ENCODE measurements around the gene MGME1. TPM values are rescaled to one million over a fixed set of nuclear protein-coding genes. Genes with fewer than 3 reads are reported as not detected.
A peak's percentile ranks its signal among the peaks of the same experiment; 100 is the strongest.

The MGME1 gene
- total and polyA plus RNA-seq, 8 donors = 13.3 to 41.4 (median 35.4) TPM

DNA sequence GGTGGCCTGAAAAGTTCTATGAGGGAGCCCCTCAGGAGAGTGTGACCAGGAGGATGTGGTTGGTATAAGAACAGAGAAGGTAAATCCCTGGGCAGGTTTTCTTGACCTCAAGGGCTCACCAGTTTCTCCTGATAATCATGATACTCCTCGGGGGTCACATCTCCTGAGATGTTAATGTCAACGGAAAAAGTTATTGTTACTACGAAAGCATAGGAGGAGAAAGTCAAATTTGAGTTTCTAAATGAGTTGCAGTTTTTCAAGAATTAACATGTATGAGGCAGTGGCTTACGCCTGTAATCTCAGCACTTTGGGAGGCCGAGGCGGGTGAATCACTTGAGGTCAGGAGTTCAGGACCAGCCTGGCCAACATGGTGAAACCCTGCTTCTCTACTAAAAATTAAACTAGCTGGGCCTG is 23.4 kb downstream of the MGME1 start:
- no peak overlapping the region for H3K4me3 ChIP-seq
- H3K4me1 ChIP-seq = peaks cover 0 to 9% of the 10 kb centered on the region in 2 donors
- intact Hi-C loops (cut with DNase I) = no loop called here
- TF ChIP-seq, protein P1, sequence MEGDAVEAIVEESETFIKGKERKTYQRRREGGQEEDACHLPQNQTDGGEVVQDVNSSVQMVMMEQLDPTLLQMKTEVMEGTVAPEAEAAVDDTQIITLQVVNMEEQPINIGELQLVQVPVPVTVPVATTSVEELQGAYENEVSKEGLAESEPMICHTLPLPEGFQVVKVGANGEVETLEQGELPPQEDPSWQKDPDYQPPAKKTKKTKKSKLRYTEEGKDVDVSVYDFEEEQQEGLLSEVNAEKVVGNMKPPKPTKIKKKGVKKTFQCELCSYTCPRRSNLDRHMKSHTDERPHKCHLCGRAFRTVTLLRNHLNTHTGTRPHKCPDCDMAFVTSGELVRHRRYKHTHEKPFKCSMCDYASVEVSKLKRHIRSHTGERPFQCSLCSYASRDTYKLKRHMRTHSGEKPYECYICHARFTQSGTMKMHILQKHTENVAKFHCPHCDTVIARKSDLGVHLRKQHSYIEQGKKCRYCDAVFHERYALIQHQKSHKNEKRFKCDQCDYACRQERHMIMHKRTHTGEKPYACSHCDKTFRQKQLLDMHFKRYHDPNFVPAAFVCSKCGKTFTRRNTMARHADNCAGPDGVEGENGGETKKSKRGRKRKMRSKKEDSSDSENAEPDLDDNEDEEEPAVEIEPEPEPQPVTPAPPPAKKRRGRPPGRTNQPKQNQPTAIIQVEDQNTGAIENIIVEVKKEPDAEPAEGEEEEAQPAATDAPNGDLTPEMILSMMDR (IDR thresholded peaks at IDR 0.05) = no peak
- ATAC-seq (no peak), DNase-seq (no peak)
- no peaks in the 10 kb centered on the region for H3K9me3 ChIP-seq
- no peaks in the 10 kb centered on the region for H3K27me3 ChIP-seq
- H3K27ac ChIP-seq = no peak overlapping the region
- H3K36me3 ChIP-seq = peaks cover 0 to 36% of the 10 kb centered on the region in 2 donors

GRCh38 chr20:17992847-17993513 is 24.2 kb downstream of the MGME1 start:
- no peak overlapping the region for H3K4me3 ChIP-seq
- H3K36me3 ChIP-seq = peaks cover 0 to 35% of the 10 kb centered on the region in 2 donors
- intact Hi-C loops (cut with DNase I) = no loop called here
- DNase-seq (no peak), ATAC-seq (peak; percentile 48)
- no peaks in the 10 kb centered on the region for H3K27me3 ChIP-seq
- peaks cover 0 to 9% of the 10 kb centered on the region in 2 donors for H3K4me1 ChIP-seq
- TF ChIP-seq, protein P1 (IDR thresholded peaks at IDR 0.05) = no peak
- no peaks in the 10 kb centered on the region for H3K9me3 ChIP-seq
- no peak overlapping the region for H3K27ac ChIP-seq

DNA sequence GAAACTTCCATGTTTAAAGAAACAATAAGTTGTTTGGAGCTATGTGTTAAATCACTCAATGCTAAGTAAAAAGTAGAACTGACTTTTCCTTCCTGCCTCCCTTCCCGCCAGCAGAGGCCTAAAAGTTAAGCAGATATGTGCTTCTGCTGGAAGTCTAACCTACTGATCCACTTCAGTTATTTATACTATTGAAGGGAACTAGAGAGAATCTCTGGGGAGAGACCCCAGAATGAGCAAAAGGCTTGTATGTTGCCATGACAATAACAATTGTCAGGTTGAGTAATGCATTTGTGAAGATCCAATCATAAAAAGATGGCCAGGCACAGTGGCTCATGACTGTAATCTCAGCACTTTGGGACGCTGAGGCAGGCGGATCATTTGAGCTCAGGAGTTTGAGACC is 24.7 kb downstream of the MGME1 start:
- Histone ChIP-seq H3K9me3 (no peaks in the 10 kb centered on the region), H3K4me1 (peaks cover 0 to 9% of the 10 kb centered on the region in 2 donors), H3K27ac (no peak overlapping the region), H3K27me3 (no peaks in the 10 kb centered on the region), H3K4me3 (no peak overlapping the region), H3K36me3 (peaks cover 0 to 29% of the 10 kb centered on the region in 2 donors)
- TF ChIP-seq, protein P1 (IDR thresholded peaks at IDR 0.05) = no peak
- no peak for ATAC-seq
- DNase-seq = no peak
- intact Hi-C loops (cut with DNase I) = no loop called here

- Histone ChIP-seq H3K36me3 (peaks cover 0 to 3% of the 10 kb centered on the region in 2 donors), H3K27me3 (no peaks in the 10 kb centered on the region), H3K4me1 (peaks cover 0 to 9% of the 10 kb centered on the region in 2 donors), H3K9me3 (no peaks in the 10 kb centered on the region), H3K4me3 (no peak overlapping the region), H3K27ac (no peak overlapping the region)
- peak in 2 of 4 donors; percentile 59 to 73 for DNase-seq
- intact Hi-C loops (cut with DNase I) = no loop called here
- peak; percentile 90 for ATAC-seq
- TF ChIP-seq, protein P1 (IDR thresholded peaks at IDR 0.05) = peak; percentile 89 to 98
Measured at GRCh38 chr20:17995967-17996819, 27.4 kb downstream of the MGME1 start.

DNA sequence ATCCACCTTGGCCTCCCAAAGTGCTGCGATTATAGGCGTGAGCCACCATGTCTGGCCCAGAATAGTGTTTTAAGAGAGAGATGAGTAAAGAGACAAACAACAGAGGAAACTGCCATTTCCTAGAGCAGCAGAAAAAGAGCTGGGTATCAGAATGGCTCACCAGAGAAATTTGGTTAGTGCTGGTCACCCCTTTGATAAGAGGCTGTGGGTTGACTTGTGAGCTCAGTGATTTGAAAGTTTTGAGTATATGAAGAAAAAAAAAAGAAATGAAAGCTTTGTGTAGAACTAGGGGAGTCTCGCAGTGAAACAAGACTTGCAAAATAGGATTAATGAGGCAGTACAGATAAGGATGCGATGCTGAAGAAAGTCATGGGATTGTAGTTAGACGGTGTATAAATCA is 29.6 kb downstream of the MGME1 start:
- intact Hi-C loops (cut with DNase I) = no loop called here
- H3K4me3 ChIP-seq = no peak overlapping the region
- H3K27ac ChIP-seq = no peak overlapping the region
- no peaks in the 10 kb centered on the region for H3K36me3 ChIP-seq
- H3K27me3 ChIP-seq = no peaks in the 10 kb centered on the region
- TF ChIP-seq, protein P1 (IDR thresholded peaks at IDR 0.05) = no peak
- DNase-seq (no peak), ATAC-seq (no peak)
- H3K9me3 ChIP-seq = no peaks in the 10 kb centered on the region
- H3K4me1 ChIP-seq = peaks cover 0 to 9% of the 10 kb centered on the region in 2 donors

Data from left lung (tissue), 10 donors.